K562 (cell line): ENCODE results near the gene PAQR8. TPM values are rescaled to one million over a fixed set of nuclear protein-coding genes. Genes with fewer than 3 reads are reported as not detected.
A peak's percentile ranks its signal among the peaks of the same experiment; 100 is the strongest.

ENCODE experiments used
- ATAC-seq: fragments of 200-7000 bp; cut with Tn5 transposase; 3 replicates; pipeline ENCODE4 v1.9.1; 2020; ENCODE audit warnings: moderate library complexity
- BruUV-seq: library from RNA; stranded (reverse); fragments of 400-500 nt; replicated peaks from 2 replicates; lab custom pipeline; 2021; lab: Mats Ljungman, UMichigan
- CTCF ChIA-PET: fragments of 300-600 bp; formaldehyde crosslinking; extraction: SDS; loops from one replicate; lab custom pipeline; 2021; ENCODE audit warnings: low intra/inter-chr PET ratio; lab: Yijun Ruan, JAX
- POLR2A ChIA-PET: fragments of 300-600, 350-650 bp; sonication (Branson Sonifier 250); formaldehyde crosslinking; extraction: SDS; loops from one replicate; lab custom pipeline; 2021; ENCODE audit warnings: antibody characterized with exemption, inconsistent platforms; lab: Yijun Ruan, JAX
- DNase-seq, 4 experiments: peaks; one replicate each; pipeline versions ENCODE4 v3.0.0 to v3.0.0-alpha.2; 2011 to 2018; ENCODE audit warnings: low spot score in 3 of 4, mixed read lengths in 3 of 4; ENCODE audit errors: extremely low read depth in 1 of 4
- FAIRE-seq: peaks from 2 replicates; lab custom pipeline; 2011; peaks lifted over from hg19 to GRCh38; lab: Jason Lieb, UNC
- H2AFZ ChIP-seq: 2 replicates; pipeline ENCODE4 v1.6.0; 2011; ENCODE audit warnings: low read depth, low read length, control low read depth, inconsistent platforms
- H3K27ac ChIP-seq: fragments of 200-600 bp; 3 replicates; pipeline ENCODE4 v1.8.0; 2011; ENCODE audit warnings: low read depth, mild to moderate bottlenecking, control low read depth, inconsistent platforms, low read length, moderate library complexity, mixed read lengths; ENCODE audit errors: extremely low read depth
- H3K27me3 ChIP-seq, 2 experiments: fragments of 300-600 bp in 1 of 2; 2 replicates in 1 of 2; 3 replicates in 1 of 2; pipeline versions ENCODE4 v1.6.0 to v1.8.0; 2011; ENCODE audit warnings: inconsistent platforms in 2 of 2, low read length in 2 of 2, mild to moderate bottlenecking in 1 of 2, mixed read lengths in 1 of 2, moderate library complexity in 1 of 2; ENCODE audit not compliant: control insufficient read depth in 2 of 2, insufficient read depth in 2 of 2
- H3K36me3 ChIP-seq: fragments of 300-600 bp; 3 replicates; pipeline ENCODE4 v1.8.0; 2011; ENCODE audit warnings: mild to moderate bottlenecking, low read length, inconsistent platforms; ENCODE audit not compliant: control insufficient read depth, insufficient read depth
- H3K4me1 ChIP-seq, 2 experiments: fragments of 200-600 bp in 1 of 2; replicated peaks in 1 of 2; 2 replicates in 1 of 2; 3 replicates in 1 of 2; pipeline versions ENCODE4 v1.5.1 to v1.8.0; 2011; ENCODE audit warnings: inconsistent platforms in 2 of 2, low read length in 2 of 2, mild to moderate bottlenecking in 1 of 2, mixed read lengths in 1 of 2, moderate library complexity in 1 of 2; ENCODE audit not compliant: control insufficient read depth in 2 of 2, insufficient read depth in 2 of 2
- H3K4me2 ChIP-seq: 2 replicates; pipeline ENCODE4 v1.6.1; 2011; ENCODE audit warnings: low read length, control low read depth, inconsistent platforms, mixed read lengths; ENCODE audit not compliant: insufficient read depth
- H3K4me3 ChIP-seq: fragments of 200-600 bp; sonication (generic), shearing (Covaris generic); 2 replicates; pipeline ENCODE4 v1.5.1; 2016; ENCODE audit warnings: control low read depth, inconsistent platforms
- H3K79me2 ChIP-seq: fragments of 200-600 bp; 3 replicates; pipeline ENCODE4 v1.8.0; 2011; ENCODE audit warnings: low read length, inconsistent platforms; ENCODE audit not compliant: control insufficient read depth, insufficient read depth
- H3K9ac ChIP-seq, 2 experiments: 2 replicates each; pipeline versions ENCODE4 v1.6.0 to v1.6.1; 2011; ENCODE audit warnings: low read depth in 2 of 2, low read length in 2 of 2, control low read depth in 1 of 2, inconsistent platforms in 1 of 2, mild to moderate bottlenecking in 1 of 2, mixed read lengths in 1 of 2; ENCODE audit not compliant: insufficient read depth in 1 of 2
- H3K9me1 ChIP-seq: one replicate; pipeline ENCODE4 v1.6.0; 2011; ENCODE audit warnings: inconsistent platforms, mild to moderate bottlenecking, low read length, moderate library complexity; ENCODE audit not compliant: control insufficient read depth, insufficient read depth
- H3K9me3 ChIP-seq: replicated peaks from 2 replicates; pipeline ENCODE4 v1.5.1; 2011; ENCODE audit warnings: low read depth, low read length, inconsistent platforms; ENCODE audit not compliant: control insufficient read depth, insufficient read depth
- H4K20me1 ChIP-seq: replicated peaks from 2 replicates; pipeline ENCODE4 v1.6.1; 2011; ENCODE audit warnings: low read length, inconsistent platforms, mixed read lengths; ENCODE audit not compliant: control insufficient read depth, insufficient read depth
- ATF3 ChIP-seq, 2 experiments: fragments of 450-650 bp in 1 of 2; sonication (generic) in 1 of 2; formaldehyde crosslinking in 1 of 2; IDR thresholded peaks in 1 of 2; conservative IDR thresholded peaks in 1 of 2; 2 replicates each; pipeline versions ENCODE4 v1.6.1 to v1.8.1; 2016 to 2023; ENCODE audit warnings: mild to moderate bottlenecking in 2 of 2, moderate library complexity in 2 of 2, inconsistent platforms in 1 of 2, missing genetic modification reagents in 1 of 2
- BACH1 ChIP-seq: fragments of 200-800 bp; sonication (Bioruptor generic); IDR thresholded peaks from 2 replicates; pipeline ENCODE4 v1.6.1; 2016; ENCODE audit warnings: missing genetic modification characterization, missing compliant biosample characterization
- CEBPB ChIP-seq: fragments of 450-650 bp; IDR thresholded peaks from 2 replicates; pipeline ENCODE4 v1.6.1; 2016; ENCODE audit warnings: missing genetic modification characterization, missing compliant biosample characterization
- CEBPG ChIP-seq, 3 experiments: fragments of 200-800 bp in 1 of 3; sonication (Bioruptor generic) in 1 of 3; sonication (generic) in 1 of 3; formaldehyde crosslinking in 1 of 3; IDR thresholded peaks in 2 of 3; conservative IDR thresholded peaks in 1 of 3; 2 replicates each; pipeline versions ENCODE4 v1.6.1 to v1.8.0; 2016 to 2022; ENCODE audit warnings: missing compliant biosample characterization in 2 of 3, missing genetic modification characterization in 2 of 3, mild to moderate bottlenecking in 1 of 3, missing genetic modification reagents in 1 of 3
- WGBS: fragments of 100-300 bp; shearing (Covaris generic); methylation state at CpG from one replicate; pipeline ENCODE4 v1.1.6; 2016; ENCODE audit warnings: low coverage, mixed read lengths; ENCODE audit not compliant: insufficient coverage; ENCODE audit errors: missing lambda C conversion rate; 5-methylcytosine and 5-hydroxymethylcytosine counted together
- in situ Hi-C: fragments of 300-500 bp; cut with MboI; formaldehyde crosslinking; loops from 4 replicates; pipeline ENCODE4 v1.15.0; 2018; ENCODE audit warnings: inconsistent platforms, mixed read lengths
- intact Hi-C: fragments of 100-400 bp; cut with micrococcal nuclease; formaldehyde crosslinking; loops from 2 replicates; pipeline ENCODE4 v1.14.2; 2022
- polyA plus RNA-seq, 8 experiments: library from polyadenylated mRNA; depleted of rRNA in 4 of 8; stranded (reverse) in 5 of 8; unstranded in 3 of 8; fragments of >200 nt; fragmentation: Nextera tagmentation in 2 of 8; fragmentation: Illumina TruSeq in 1 of 8; extraction: Ambion mirVana in 2 of 8; extraction: Trizol in 1 of 8; gene quantifications; 2 replicates each; pipeline versions ENCODE4 v1.2.1 to v1.2.3, GENCODE V29; 2011 to 2014; ENCODE audit warnings: inconsistent platforms in 1 of 8, missing spikeins in 1 of 8
- total RNA-seq, 7 experiments: library from RNA; depleted of rRNA in 6 of 7; stranded (reverse); fragments of >200 nt in 6 of 7; fragmentation: Illumina TruSeq in 2 of 7; extraction: Trizol in 2 of 7; gene quantifications; 2 replicates each; pipeline versions ENCODE4 v1.2.1 to v1.2.3, GENCODE V29; 2011 to 2021; ENCODE audit warnings: low replicate concordance in 1 of 7

Gene PAQR8
- total and polyA plus RNA-seq, 9 of the 15 experiments (the other 6 are each of a cell fraction or from before 2014, with no cell fraction given) = 1.4 to 10.2 (median 3.5) TPM

- Histone ChIP-seq H3K4me1 (no peaks in the 10 kb centered on the region), H4K20me1 (no peaks in the 10 kb centered on the region), H3K4me3 (no peak overlapping the region), H3K9ac (no peak overlapping the region), H3K9me1 (no peaks in the 10 kb centered on the region), H3K36me3 (no peaks in the 10 kb centered on the region), H3K79me2 (no peaks in the 10 kb centered on the region), H3K27me3 (no peaks in the 10 kb centered on the region; a peak in 1 of 5 replicates), H3K27ac (no peak overlapping the region), H3K9me3 (no peaks in the 10 kb centered on the region), H3K4me2 (no peak overlapping the region), H2AFZ (no peak overlapping the region)
- CTCF ChIA-PET = no interaction called here
- WGBS = 23% methylated on average over 1 of the region's 1 CpG
- intact Hi-C loops = no loop called here
- POLR2A ChIA-PET = interaction anchor here (0.7 kb wide), 1 partner anchor 413 kb away, joined by 3 read pairs; no protein-coding TSS in a partner anchor
- no peak for FAIRE-seq
- ATAC-seq = 0 out of 3 replicates have a peak, but pooled peaks have one; percentile 29
- in situ Hi-C loops = loop anchor here (25.0 kb wide), 1 partner anchor 1078 kb away; no protein-coding TSS in a partner anchor
- no TSS peak for BruUV-seq
- no peak for DNase-seq
- TF ChIP-seq BACH1 = no peak
- peak; percentile 76 for TF ChIP-seq ATF3 (IDR thresholded peaks at IDR 0.05)
- no peak for TF ChIP-seq ATF3 (CRISPR knock-in tag; conservative IDR thresholded peaks at IDR 0.05)
- peak; percentile 54; the same call in 1 of the 2 replicates for TF ChIP-seq CEBPG (CRISPR knock-in tag; IDR thresholded peaks at IDR 0.05)
- TF ChIP-seq CEBPG (tag; conservative IDR thresholded peaks at IDR 0.05 in 1 of 2, IDR thresholded peaks at IDR 0.05 in 1 of 2) = peak; percentile 84 to 92
- peak; percentile 41; the same call in 1 of the 2 replicates for TF ChIP-seq CEBPB (tag)
These were observed 47.5 kb downstream of the PAQR8 start for GRCh38 chr6:52409499-52409898.
